ENCODE results near the gene ABHD18.

- TF ChIP-seq CTCF (tag by site-specific recombination; IDR thresholded peaks at IDR 0.05) (peak; percentile 87), ZBTB8A (tag by site-specific recombination; IDR thresholded peaks at IDR 0.05) (peak; percentile 73), PBX3 (CRISPR knock-in tag; IDR thresholded peaks at IDR 0.05) (no peak), ZNF776 (tag by site-specific recombination; IDR thresholded peaks at IDR 0.05; ENCODE audit: borderline replicate concordance) (no peak), EGR2 (tag by site-specific recombination; IDR thresholded peaks at IDR 0.05; ENCODE audit: low read depth) (no peak), ZNF239 (tag by site-specific recombination; IDR thresholded peaks at IDR 0.05) (no peak), ZNF561 (tag by site-specific recombination; IDR thresholded peaks at IDR 0.05; ENCODE audit: borderline replicate concordance) (peak; percentile 24; the same call in 1 of the 2 replicates), ZSCAN23 (tag by site-specific recombination; IDR thresholded peaks at IDR 0.05) (no peak), ZNF266 (tag by site-specific recombination; IDR thresholded peaks at IDR 0.05; ENCODE audit: low read depth) (no peak), ZNF174 (tag by site-specific recombination; IDR thresholded peaks at IDR 0.05) (no peak), ZSCAN30 (tag by site-specific recombination; IDR thresholded peaks at IDR 0.05) (no peak), REST (tag by site-specific recombination; IDR thresholded peaks at IDR 0.05) (no peak), ZNF362 (tag by site-specific recombination; IDR thresholded peaks at IDR 0.05) (no peak), ZEB2 (tag by site-specific recombination; IDR thresholded peaks at IDR 0.05) (peak; percentile 42; the same call in 1 of the 2 replicates)
These were observed 96.6 kb downstream of the ABHD18 start for GRCh38 chr4:128061566-128062536.

All from HEK293 (cell line).